Middle frontal gyrus (tissue), 1 donor: ENCODE results near the gene MORN1.
"Not testable (repeated sequence)": the region's sequence is repeated elsewhere in the genome, so short reads cannot be mapped to it uniquely, and the experiment has no call there.

Experiments
- DNase-seq: peaks from one replicate; pipeline ENCODE4 v3.0.0-alpha.2; 2015; ENCODE audit warnings: low spot score; ENCODE audit errors: extremely low spot score

The MORN1 gene

GRCh38 chr1:2339206-2340085, 51.9 kb downstream of the MORN1 start:
- no peak for DNase-seq

- no peak for DNase-seq
These were observed 53.9 kb downstream of the MORN1 start for GRCh38 chr1:2337501-2337900.

GRCh38 chr1:2337081-2337480, 54.3 kb downstream of the MORN1 start:
- DNase-seq = no peak

- DNase-seq = no peak
These were observed 54.9 kb downstream of the MORN1 start for GRCh38 chr1:2336499-2336898.

GRCh38 chr1:2335721-2336455, 55.5 kb downstream of the MORN1 start:
- no peak for DNase-seq

- no peak for DNase-seq
These were observed 56.3 kb downstream of the MORN1 start for GRCh38 chr1:2334883-2335534.

- DNase-seq = no peak
These were observed 57.0 kb downstream of the MORN1 start for GRCh38 chr1:2334366-2334765.

- DNase-seq = not testable (repeated sequence)
These were observed 59.8 kb downstream of the MORN1 start for GRCh38 chr1:2331580-2331979.

GRCh38 chr1:2331200-2331544, 60.2 kb downstream of the MORN1 start:
- DNase-seq = no peak

- no peak for DNase-seq
These were observed 60.7 kb downstream of the MORN1 start for GRCh38 chr1:2330519-2331199.

GRCh38 chr1:2330035-2330434, 61.3 kb downstream of the MORN1 start:
- DNase-seq = no peak

GRCh38 chr1:2328676-2329455, 62.5 kb downstream of the MORN1 start:
- no peak for DNase-seq

- DNase-seq = no peak
These were observed 63.5 kb downstream of the MORN1 start for GRCh38 chr1:2327841-2328240.

GRCh38 chr1:2327162-2327561, 64.2 kb downstream of the MORN1 start:
- not testable (repeated sequence) for DNase-seq

- no peak for DNase-seq
These were observed 64.8 kb downstream of the MORN1 start for GRCh38 chr1:2326524-2326923.

GRCh38 chr1:2324553-2325366, 66.6 kb downstream of the MORN1 start:
- no peak for DNase-seq

GRCh38 chr1:2323451-2323974, 67.8 kb downstream of the MORN1 start:
- DNase-seq = no peak

- DNase-seq = no peak
These were observed 68.7 kb downstream of the MORN1 start for GRCh38 chr1:2322581-2323211.

GRCh38 chr1:2322065-2322571, 69.2 kb downstream of the MORN1 start:
- no peak for DNase-seq
